GM12873 (cell line): ENCODE data around the gene EIF4A2.

Source experiments
- TF ChIP-seq, protein P1 (sequence below): IDR thresholded peaks from 2 replicates; pipeline ENCODE4 v1.5.1; 2012; ENCODE audit warnings: low read depth, mild to moderate bottlenecking, moderate library complexity, low read length, control low read depth; ENCODE audit not compliant: insufficient read depth; ENCODE audit errors: missing control alignments

Gene EIF4A2

DNA sequence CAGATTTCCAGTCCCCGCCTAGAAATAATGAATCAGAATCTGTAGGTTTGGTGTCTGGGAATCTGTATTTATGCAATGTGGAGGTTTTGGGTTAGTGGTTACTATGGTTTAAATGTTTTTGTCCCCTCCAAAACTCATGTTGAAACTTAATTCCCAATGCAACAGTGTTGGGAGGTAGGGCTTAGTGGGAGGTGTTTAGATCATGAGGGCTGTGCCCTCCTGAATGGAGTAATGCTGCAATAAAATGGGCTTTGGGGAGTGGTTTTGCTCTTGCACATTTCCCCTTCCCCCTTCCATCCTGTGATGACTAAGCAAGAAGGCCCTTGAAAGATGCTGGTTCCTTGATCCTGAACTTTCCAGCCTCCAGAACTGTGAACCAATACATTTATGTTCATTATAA is 32.1 kb downstream of the EIF4A2 start:
- TF ChIP-seq, protein P1, sequence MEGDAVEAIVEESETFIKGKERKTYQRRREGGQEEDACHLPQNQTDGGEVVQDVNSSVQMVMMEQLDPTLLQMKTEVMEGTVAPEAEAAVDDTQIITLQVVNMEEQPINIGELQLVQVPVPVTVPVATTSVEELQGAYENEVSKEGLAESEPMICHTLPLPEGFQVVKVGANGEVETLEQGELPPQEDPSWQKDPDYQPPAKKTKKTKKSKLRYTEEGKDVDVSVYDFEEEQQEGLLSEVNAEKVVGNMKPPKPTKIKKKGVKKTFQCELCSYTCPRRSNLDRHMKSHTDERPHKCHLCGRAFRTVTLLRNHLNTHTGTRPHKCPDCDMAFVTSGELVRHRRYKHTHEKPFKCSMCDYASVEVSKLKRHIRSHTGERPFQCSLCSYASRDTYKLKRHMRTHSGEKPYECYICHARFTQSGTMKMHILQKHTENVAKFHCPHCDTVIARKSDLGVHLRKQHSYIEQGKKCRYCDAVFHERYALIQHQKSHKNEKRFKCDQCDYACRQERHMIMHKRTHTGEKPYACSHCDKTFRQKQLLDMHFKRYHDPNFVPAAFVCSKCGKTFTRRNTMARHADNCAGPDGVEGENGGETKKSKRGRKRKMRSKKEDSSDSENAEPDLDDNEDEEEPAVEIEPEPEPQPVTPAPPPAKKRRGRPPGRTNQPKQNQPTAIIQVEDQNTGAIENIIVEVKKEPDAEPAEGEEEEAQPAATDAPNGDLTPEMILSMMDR, result no peak

DNA sequence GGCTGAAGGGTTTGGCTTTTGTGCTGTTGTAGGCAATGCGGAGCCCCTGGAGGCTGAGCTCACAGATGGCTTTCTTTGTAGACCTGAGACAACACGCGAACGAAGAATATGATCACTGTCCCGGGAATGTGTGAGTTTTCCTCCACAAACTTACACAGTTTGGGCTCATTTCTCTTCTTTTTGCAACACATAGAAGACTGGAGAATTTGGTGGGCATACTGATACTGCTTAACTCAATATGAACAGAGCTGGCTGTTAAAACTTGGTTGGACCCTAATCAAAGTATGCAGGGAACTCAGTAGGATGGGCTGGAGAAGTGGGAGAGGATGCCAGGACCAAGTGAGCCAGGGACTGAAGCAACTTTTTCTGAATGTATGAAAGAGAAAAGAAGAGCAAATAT is 35.1 kb downstream of the EIF4A2 start:
- TF ChIP-seq, protein P1, result no peak

DNA sequence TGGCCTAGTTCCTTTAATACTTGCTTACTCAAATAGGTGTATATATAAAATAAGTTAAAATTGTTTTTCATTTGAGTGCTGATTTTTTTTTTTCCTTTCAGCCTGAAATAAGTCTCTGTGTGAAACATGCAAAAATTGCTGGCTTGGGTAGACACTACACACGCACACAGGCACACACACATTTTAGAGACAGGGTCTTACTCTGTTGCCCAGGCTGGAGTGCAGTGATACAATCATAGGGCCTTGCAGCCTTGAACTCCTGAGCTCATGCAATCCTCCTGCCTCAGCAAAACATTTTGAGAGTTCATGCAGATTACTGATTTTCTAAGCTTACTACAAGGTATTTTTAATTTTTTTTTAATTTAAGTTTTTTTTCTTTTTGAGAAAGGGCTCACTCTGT is 35.6 kb downstream of the EIF4A2 start:
- TF ChIP-seq, protein P1, result no peak

DNA sequence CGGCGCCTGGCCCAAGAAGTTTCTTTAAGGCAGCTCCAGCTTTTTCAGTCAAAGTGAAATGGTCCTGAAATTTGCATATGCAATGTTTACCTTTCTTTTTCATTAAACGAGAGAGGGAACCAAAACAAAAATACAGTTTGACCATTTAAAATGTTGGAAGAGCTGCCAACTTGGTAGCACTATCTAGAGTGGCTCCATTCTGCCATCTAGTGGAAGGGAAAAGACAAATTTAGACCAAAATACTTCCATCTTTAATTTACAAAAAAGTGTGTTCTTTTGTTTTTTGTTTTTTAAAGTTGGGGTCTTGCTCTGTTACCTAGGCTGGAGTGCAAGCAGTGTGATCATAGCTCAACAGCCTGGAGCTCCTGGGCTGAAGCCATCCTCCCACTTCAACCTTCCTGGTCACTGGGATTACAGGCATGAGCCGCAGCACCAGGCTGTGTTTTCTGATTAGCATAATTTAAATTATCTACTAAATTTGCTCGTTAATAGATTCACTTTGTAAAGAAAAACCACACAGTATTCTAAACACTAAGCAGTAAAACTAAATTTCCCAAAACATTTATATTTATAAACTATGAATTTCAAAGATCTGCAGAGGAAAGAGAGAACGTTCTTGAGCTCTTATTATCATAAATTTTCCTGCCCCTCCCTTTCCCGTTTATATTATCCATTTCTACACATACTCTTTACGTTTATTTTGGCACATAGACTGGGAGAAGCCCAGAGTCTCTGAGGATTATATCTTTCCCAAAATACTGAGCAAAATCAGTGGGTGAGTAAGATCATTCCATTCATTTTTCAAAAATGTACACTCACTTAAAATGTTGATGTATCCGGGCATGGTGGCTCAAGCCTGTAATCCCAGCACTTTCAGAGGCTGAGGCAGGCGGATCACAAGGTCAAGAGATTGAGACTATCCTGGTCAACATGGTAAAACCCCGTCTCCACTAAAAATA is 38.3 kb downstream of the EIF4A2 start:
- TF ChIP-seq, protein P1, result peak; percentile 73

DNA sequence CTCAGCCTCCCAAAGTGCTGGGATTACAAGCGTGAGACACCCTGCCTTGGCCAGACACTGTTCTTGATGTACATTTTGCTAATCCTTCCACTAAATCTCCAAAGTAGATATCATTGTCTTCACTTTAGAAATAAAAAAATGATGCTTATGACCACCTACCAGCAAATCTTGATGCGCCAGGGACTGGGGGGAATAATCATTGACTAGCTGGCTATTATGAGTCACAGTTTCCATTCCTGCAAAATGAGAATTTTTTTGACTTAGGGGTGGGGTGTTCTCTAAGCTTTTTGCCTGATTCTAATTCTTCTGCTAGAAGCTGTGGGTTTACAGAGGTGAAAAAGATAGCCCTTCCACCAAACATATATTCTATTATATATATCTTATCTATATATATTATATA is 40.0 kb downstream of the EIF4A2 start:
- TF ChIP-seq, protein P1, result no peak

DNA sequence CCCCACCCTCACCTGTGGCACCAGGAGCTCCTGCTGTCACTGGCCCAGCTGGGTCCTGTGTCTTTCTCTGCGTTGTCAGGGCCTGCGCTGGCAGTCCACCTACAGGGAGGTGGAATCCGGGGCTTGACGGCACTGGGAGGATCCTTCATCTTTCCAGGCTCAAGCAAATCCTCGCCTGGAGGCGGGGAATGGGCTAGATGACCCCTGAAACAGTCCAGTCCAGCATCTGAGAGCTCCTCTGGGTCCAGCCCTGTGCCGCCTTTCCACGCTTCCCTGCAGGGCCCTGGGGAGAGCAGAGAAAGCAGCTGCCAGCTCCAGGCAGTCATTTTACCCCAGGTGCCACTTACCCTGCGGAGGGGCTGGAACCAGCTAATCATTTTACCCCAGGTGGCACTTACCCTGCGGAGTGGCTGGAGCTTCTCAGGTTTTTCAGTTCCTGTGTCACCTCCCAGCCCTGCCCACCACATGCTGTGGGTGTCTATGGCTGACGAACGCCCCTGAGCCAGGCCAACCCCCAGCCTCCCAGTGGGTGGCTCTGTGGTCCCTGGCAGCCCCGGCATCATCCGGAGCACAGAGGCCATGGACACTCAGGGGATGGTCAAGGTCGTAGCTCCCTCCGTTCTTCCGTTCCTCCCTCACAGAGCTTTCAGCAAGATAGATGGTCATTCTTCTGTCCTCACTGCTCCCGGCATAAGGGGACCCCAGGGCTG is 41.2 kb downstream of the EIF4A2 start:
- TF ChIP-seq, protein P1, result no peak

DNA sequence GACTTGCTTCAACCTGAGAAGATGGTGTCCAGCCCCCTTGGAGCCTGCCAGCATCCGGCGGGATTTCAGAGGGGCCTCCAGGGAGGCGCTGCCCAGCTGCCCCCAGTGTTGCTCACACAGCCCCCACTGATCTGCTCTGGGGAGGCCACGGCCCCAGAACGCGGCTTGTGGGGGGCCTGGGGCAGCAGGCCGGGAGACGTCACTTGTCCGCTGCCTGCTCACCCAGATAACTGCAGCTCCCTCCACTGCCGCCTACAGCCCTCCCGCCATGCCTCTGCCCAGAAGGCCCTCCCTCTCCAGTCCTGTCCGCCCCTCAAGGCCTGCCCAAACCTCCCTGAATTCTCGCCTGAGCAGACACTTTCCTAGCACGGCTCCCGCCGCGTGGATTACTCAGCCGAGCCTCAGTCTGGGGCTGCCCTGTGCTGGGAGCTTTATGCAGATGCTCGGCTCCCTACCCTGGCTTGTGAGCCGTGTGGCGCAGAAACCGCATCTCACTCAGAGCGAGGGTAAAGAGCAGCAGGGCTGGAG is 42.0 kb downstream of the EIF4A2 start:
- TF ChIP-seq, protein P1, result no peak
